NOMO-1 (cell line): ENCODE measurements around the gene MAP3K14.
"Not testable (repeated sequence)": the region's sequence is repeated elsewhere in the genome, so short reads cannot be mapped to it uniquely, and the experiment has no call there.

Experiments used
- DNase-seq, 2 experiments: peaks; one replicate each; lab custom pipeline; 2025; ENCODE audit not compliant: unreplicated experiment in 2 of 2; lab: John Stamatoyannopoulos, UW

Gene MAP3K14

GRCh38 chr17:45316434-45317110, at the start of gene MAP3K14:
MAP3K14 (minus strand) TSS chr17:45317020; CDS start chr17:45290745, 26,275 bp downstream.
- peak; percentile 51 to 70 for DNase-seq

- no peak for DNase-seq
Measured at GRCh38 chr17:45366049-45366448, 49.2 kb upstream of the MAP3K14 start.

GRCh38 chr17:45364531-45365390, 47.9 kb upstream of the MAP3K14 start:
- no peak for DNase-seq

GRCh38 chr17:45363498-45363897, 46.7 kb upstream of the MAP3K14 start:
- DNase-seq = no peak

GRCh38 chr17:45361976-45362375, 45.2 kb upstream of the MAP3K14 start:
- DNase-seq = no peak

- no peak for DNase-seq
Measured at GRCh38 chr17:45361451-45361850, 44.6 kb upstream of the MAP3K14 start.

GRCh38 chr17:45357364-45357997, 40.7 kb upstream of the MAP3K14 start:
- no peak for DNase-seq

- no peak for DNase-seq
Measured at GRCh38 chr17:45355087-45355486, 38.3 kb upstream of the MAP3K14 start.

- DNase-seq = peak; percentile 49 to 70
Measured at GRCh38 chr17:45353043-45353442, 36.2 kb upstream of the MAP3K14 start.

GRCh38 chr17:45351831-45352230, 35.0 kb upstream of the MAP3K14 start:
- no peak for DNase-seq

GRCh38 chr17:45347444-45347843, 30.6 kb upstream of the MAP3K14 start:
- peak in 1 of 2 experiments; percentile 14 for DNase-seq

GRCh38 chr17:45346216-45347015, 29.6 kb upstream of the MAP3K14 start:
- no peak for DNase-seq

GRCh38 chr17:45345554-45346215, 28.9 kb upstream of the MAP3K14 start:
- peak; percentile 73 to 96 for DNase-seq

GRCh38 chr17:45345246-45345553, 28.4 kb upstream of the MAP3K14 start:
- no peak for DNase-seq

- not testable (repeated sequence) for DNase-seq
Measured at GRCh38 chr17:45343967-45344664, 27.3 kb upstream of the MAP3K14 start.

- no peak for DNase-seq
Measured at GRCh38 chr17:45342871-45343526, 26.2 kb upstream of the MAP3K14 start.

- no peak for DNase-seq
Measured at GRCh38 chr17:45342306-45342705, 25.5 kb upstream of the MAP3K14 start.

GRCh38 chr17:45341533-45342158, 24.8 kb upstream of the MAP3K14 start:
- no peak for DNase-seq
